Panc1 (cell line): ENCODE data around the gene ZNF324B. TPM values are rescaled to one million over a fixed set of nuclear protein-coding genes. Genes with fewer than 3 reads are reported as not detected.

Source experiments
- ATAC-seq: fragments of 200-7000 bp; cut with Tn5 transposase; 2 replicates; pipeline ENCODE4 v1.9.1; 2020; ENCODE audit warnings: mild to moderate bottlenecking, moderate library complexity
- BruUV-seq: library from RNA; stranded (reverse); fragments of 400-500 nt; replicated peaks from 2 replicates; lab custom pipeline; 2021; lab: Mats Ljungman, UMichigan
- CTCF ChIA-PET: fragments of 300-600 bp; sonication (Branson Sonifier 250); formaldehyde crosslinking; loops from one replicate; lab custom pipeline; 2022; ENCODE audit warnings: antibody characterized with exemption; lab: Charles Lee
- POLR2A ChIA-PET: fragments of 300-600 bp; sonication (Branson Sonifier 250); formaldehyde crosslinking; loops from one replicate; lab custom pipeline; 2022; ENCODE audit warnings: antibody characterized with exemption; lab: Charles Lee
- DNase-seq: peaks from one replicate; pipeline ENCODE4 v3.0.0-alpha.2; 2010; ENCODE audit warnings: low read depth, low spot score
- H3K27ac ChIP-seq: 2 replicates; pipeline ENCODE4 v1.5.1; 2011; ENCODE audit warnings: mild to moderate bottlenecking, low read length, inconsistent platforms
- H3K27me3 ChIP-seq: fragments of 200-500 bp; sonication (Bioruptor generic); 2 replicates; pipeline ENCODE4 v1.6.0; 2014; ENCODE audit warnings: low read length, inconsistent platforms; ENCODE audit not compliant: control insufficient read depth, insufficient read depth
- H3K36me3 ChIP-seq: fragments of 200-500 bp; sonication (Bioruptor generic); 2 replicates; pipeline ENCODE4 v1.5.1; 2014; ENCODE audit warnings: inconsistent platforms, mild to moderate bottlenecking, low read length, moderate library complexity; ENCODE audit not compliant: control insufficient read depth, insufficient read depth
- H3K4me1 ChIP-seq: 2 replicates; pipeline ENCODE4 v1.5.1; 2011; ENCODE audit warnings: inconsistent platforms, mild to moderate bottlenecking, low read length, moderate library complexity; ENCODE audit not compliant: control insufficient read depth, insufficient read depth
- H3K4me3 ChIP-seq, 2 experiments: 2 replicates each; pipeline ENCODE4 v1.5.1; 2011 to 2012; ENCODE audit warnings: low read depth in 2 of 2, low read length in 2 of 2, mild to moderate bottlenecking in 2 of 2, inconsistent platforms in 1 of 2, moderate library complexity in 1 of 2
- H3K9me3 ChIP-seq: fragments of 200-500 bp; sonication (Bioruptor generic); 2 replicates; pipeline ENCODE4 v1.5.1; 2014; ENCODE audit warnings: low read depth, mild to moderate bottlenecking, inconsistent platforms, low read length, moderate library complexity; ENCODE audit not compliant: control insufficient read depth, insufficient read depth
- POLR2AphosphoS5 ChIP-seq: IDR thresholded peaks from 2 replicates; pipeline ENCODE4 v1.6.1; 2012; ENCODE audit warnings: mild to moderate bottlenecking, low read depth, low read length, moderate library complexity
- SIN3A ChIP-seq: IDR thresholded peaks from 2 replicates; pipeline ENCODE4 v1.6.1; 2012; ENCODE audit warnings: low read depth, mild to moderate bottlenecking, low read length, moderate library complexity, borderline replicate concordance; ENCODE audit not compliant: insufficient read depth
- TCF7L2 ChIP-seq: IDR thresholded peaks from 2 replicates; pipeline ENCODE4 v1.6.1; 2011; ENCODE audit warnings: mild to moderate bottlenecking, low read depth, low read length, inconsistent platforms
- in situ Hi-C: cut with HindIII; loops from 2 replicates; pipeline ENCODE4 v1.10.0; 2016; ENCODE audit warnings: low sequenced_read_pairs, low pct_unique_long_range_greater_than_20kb
- intact Hi-C: fragments of 100-400 bp; cut with micrococcal nuclease; formaldehyde crosslinking; loops from one replicate; pipeline ENCODE4 v1.10.0; 2022; ENCODE audit not compliant: unreplicated experiment
- total RNA-seq: library from RNA; stranded (reverse); gene quantifications from one replicate; pipeline ENCODE4 v1.2.1, GENCODE V29; 2021; ENCODE audit not compliant: unreplicated experiment
- TF ChIP-seq, protein P1 (sequence below): fragments of 450-650 bp; IDR thresholded peaks from 2 replicates; pipeline ENCODE4 v1.5.1; 2017; ENCODE audit warnings: mild to moderate bottlenecking
- TF ChIP-seq, protein P2 (sequence below), 2 experiments: IDR thresholded peaks; 2 replicates each; pipeline ENCODE4 v1.6.1; 2011 to 2012; ENCODE audit warnings: low read depth in 2 of 2, control low read depth in 1 of 2, low read length in 1 of 2, mild to moderate bottlenecking in 1 of 2, moderate library complexity in 1 of 2; ENCODE audit not compliant: insufficient read depth in 1 of 2

ZNF324B gene
- total RNA-seq, 1 experiment from 2014 or later: 7.8 TPM

DNA sequence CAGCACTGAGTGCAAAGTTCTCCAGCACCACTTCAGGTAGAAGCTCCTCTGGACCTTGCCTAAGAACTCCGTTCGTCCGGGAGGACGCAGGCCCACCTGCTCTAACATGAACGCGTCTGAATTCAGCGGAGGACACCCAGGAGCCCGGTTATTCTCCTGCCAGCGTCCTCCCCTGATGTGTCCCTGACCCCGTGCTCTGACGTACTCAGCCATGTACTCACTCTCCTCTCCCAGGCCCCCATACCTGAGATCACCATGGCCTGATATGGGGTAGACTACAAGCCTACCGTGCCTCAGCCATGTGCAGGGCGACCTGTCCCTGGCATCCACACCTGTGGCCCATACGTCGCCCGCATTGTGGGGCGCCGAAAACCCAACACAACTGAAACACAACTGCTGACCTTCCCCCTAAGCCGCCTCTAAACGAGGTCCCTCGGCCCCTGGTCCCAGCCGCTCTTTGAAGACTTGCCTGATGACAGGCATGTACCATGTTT lies 43.7 kb upstream of the ZNF324B start:
- Histone ChIP-seq H3K9me3 (no peaks in the 10 kb centered on the region), H3K27ac (peak overlapping the region; percentile 96), H3K4me3 (peak overlapping the region; percentile 86 to 97), H3K4me1 (peaks cover 29% of the 10 kb centered on the region), H3K36me3 (no peaks in the 10 kb centered on the region; the same call in 1 of the 2 replicates), H3K27me3 (no peaks in the 10 kb centered on the region)
- intact Hi-C loops (no loop called here), in situ Hi-C loops (no loop called here)
- BruUV-seq: TSS peak; percentile 98
- CTCF ChIA-PET: no interaction called here
- POLR2A ChIA-PET: no interaction called here
- DNase-seq: no peak
- ATAC-seq: peak; percentile 38
- 0 out of 2 replicates have a peak, but pooled peaks have one; percentile 45 for TF ChIP-seq SIN3A
- TF ChIP-seq, protein P1, sequence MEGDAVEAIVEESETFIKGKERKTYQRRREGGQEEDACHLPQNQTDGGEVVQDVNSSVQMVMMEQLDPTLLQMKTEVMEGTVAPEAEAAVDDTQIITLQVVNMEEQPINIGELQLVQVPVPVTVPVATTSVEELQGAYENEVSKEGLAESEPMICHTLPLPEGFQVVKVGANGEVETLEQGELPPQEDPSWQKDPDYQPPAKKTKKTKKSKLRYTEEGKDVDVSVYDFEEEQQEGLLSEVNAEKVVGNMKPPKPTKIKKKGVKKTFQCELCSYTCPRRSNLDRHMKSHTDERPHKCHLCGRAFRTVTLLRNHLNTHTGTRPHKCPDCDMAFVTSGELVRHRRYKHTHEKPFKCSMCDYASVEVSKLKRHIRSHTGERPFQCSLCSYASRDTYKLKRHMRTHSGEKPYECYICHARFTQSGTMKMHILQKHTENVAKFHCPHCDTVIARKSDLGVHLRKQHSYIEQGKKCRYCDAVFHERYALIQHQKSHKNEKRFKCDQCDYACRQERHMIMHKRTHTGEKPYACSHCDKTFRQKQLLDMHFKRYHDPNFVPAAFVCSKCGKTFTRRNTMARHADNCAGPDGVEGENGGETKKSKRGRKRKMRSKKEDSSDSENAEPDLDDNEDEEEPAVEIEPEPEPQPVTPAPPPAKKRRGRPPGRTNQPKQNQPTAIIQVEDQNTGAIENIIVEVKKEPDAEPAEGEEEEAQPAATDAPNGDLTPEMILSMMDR: no peak

- Histone ChIP-seq H3K4me3 (peak within 1 kb of the TSS; percentile 86 to 97), H3K27me3 (no peaks in the 10 kb centered on the region), H3K27ac (peak within 1 kb of the TSS; percentile 96), H3K4me1 (peaks cover 23% of the 10 kb centered on the region), H3K36me3 (no peaks in the 10 kb centered on the region; the same call in 1 of the 2 replicates), H3K9me3 (no peaks in the 10 kb centered on the region)
- ChIA-PET CTCF (no interaction called here), POLR2A (interaction anchor here (1.2 kb wide), 1 partner anchor 67 kb away, joined by 4 read pairs; the partner anchor contains the start of gene ZNF446)
- in situ Hi-C loops (no loop called here), intact Hi-C loops (no loop called here)
- BruUV-seq: no TSS peak
- DNase-seq: peak; percentile 56
- TF ChIP-seq, protein P2, sequence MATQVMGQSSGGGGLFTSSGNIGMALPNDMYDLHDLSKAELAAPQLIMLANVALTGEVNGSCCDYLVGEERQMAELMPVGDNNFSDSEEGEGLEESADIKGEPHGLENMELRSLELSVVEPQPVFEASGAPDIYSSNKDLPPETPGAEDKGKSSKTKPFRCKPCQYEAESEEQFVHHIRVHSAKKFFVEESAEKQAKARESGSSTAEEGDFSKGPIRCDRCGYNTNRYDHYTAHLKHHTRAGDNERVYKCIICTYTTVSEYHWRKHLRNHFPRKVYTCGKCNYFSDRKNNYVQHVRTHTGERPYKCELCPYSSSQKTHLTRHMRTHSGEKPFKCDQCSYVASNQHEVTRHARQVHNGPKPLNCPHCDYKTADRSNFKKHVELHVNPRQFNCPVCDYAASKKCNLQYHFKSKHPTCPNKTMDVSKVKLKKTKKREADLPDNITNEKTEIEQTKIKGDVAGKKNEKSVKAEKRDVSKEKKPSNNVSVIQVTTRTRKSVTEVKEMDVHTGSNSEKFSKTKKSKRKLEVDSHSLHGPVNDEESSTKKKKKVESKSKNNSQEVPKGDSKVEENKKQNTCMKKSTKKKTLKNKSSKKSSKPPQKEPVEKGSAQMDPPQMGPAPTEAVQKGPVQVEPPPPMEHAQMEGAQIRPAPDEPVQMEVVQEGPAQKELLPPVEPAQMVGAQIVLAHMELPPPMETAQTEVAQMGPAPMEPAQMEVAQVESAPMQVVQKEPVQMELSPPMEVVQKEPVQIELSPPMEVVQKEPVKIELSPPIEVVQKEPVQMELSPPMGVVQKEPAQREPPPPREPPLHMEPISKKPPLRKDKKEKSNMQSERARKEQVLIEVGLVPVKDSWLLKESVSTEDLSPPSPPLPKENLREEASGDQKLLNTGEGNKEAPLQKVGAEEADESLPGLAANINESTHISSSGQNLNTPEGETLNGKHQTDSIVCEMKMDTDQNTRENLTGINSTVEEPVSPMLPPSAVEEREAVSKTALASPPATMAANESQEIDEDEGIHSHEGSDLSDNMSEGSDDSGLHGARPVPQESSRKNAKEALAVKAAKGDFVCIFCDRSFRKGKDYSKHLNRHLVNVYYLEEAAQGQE (IDR thresholded peaks at IDR 0.05; ENCODE audit: insufficient read depth in 1 of 2, low read depth in 2 of 2, low read length in 1 of 2): 0 out of 4 replicates have a peak, but pooled peaks of 1 of the 2 experiments have one; percentile 34
- TF ChIP-seq POLR2AphosphoS5 (peak; percentile 86), TCF7L2 (0 out of 2 replicates have a peak, but pooled peaks have one; percentile 5), SIN3A (peak; percentile 92; the same call in 1 of the 2 replicates)
- TF ChIP-seq, protein P1: no peak
- peak; percentile 95 for ATAC-seq
Measured at GRCh38 chr19:58408152-58409009, 43.0 kb upstream of the ZNF324B start, which contains the start of gene ZNF584. ZNF584 (plus strand) TSS chr19:58408649; CDS start chr19:58409148, 499 bp downstream.
